Smooth muscle cell of the brain vasculature (primary cell): ENCODE results near the gene PCMTD2.
"Not testable (repeated sequence)": the region's sequence is repeated elsewhere in the genome, so short reads cannot be mapped to it uniquely, and the experiment has no call there.

Experiments used
- DNase-seq: peaks from one replicate; pipeline ENCODE4 v3.0.0-alpha.2; 2012; ENCODE audit warnings: low read depth, low spot score

Gene PCMTD2

GRCh38 chr20:64286447-64287263 is 31.1 kb downstream of the PCMTD2 start:
- DNase-seq, result not testable (repeated sequence)

DNA sequence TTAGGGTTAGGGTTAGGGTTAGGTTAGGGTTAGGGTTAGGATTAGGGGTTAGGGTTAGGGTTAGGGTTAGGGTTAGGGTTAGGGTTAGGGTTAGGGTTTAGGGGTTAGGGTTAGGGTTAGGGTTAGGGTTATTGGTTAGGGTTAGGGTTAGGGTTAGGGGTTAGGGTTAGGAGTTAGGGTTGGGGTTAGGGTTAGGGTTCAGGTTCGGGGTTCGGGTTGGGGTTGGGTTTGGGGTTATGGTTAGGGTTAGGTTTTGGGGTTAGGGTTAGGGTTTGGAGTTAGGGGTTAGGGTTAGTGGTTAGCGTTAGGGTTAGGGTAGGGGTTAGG is 31.7 kb downstream of the PCMTD2 start:
- not testable (repeated sequence) for DNase-seq

DNA sequence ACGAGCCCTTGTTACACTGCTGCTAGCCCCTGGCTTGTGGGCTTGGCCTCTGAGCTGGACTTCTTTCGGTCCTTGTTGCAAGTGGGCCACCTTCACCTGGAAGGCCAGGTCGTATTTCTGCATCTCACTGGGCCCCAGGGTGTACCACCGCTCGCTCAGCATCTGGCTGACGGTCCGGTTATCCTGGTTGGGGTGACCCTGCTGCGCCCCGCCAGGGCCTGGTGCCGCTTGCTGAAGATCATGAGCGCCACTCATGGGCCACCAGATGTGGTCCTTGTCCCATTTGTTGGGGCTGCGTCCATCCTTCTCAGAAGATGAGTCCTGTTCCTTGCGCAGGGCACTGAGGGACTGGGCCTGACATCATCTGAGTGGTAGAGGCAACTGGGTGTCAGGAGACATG is 36.6 kb downstream of the PCMTD2 start:
- DNase-seq, result not testable (repeated sequence)

DNA sequence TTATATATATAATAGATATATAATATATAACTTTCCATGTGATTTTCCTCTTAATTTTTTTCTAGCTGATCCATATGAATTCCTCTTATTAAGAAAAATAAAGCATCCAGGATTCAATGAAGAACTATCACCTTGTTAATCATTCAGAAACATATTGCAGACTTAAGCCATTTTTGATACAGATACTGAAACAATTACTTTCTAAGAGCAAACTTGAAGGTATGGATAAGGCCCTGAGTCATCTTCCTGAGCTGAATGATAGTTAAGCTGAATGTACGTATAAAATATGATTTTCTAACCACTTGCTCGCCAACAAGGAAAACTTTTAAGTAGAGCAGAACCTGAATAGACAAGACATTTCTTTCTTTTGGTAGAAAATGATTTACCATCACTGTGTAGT is 47.5 kb downstream of the PCMTD2 start:
- not testable (repeated sequence) for DNase-seq

DNA sequence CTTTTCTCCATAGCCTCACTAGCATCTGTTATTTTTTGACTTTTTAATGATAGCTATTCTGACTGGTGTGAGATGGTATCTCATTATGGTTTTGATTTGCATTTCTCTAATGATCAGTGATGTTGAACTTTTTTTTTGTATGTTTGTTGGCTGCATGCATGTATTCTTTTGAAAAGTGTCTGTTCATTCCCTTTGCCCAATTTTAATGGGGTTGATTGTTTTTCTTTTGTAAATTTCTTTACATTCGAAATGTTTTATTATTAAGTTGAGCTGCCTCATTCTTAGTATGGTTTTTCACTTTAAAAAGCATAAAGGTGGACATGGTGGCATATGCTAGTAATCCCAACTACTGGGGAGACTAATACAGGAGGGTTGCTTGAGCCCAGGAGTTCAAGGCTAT is 58.2 kb downstream of the PCMTD2 start:
- not testable (repeated sequence) for DNase-seq

GRCh38 chr20:64315381-64315780 is 59.8 kb downstream of the PCMTD2 start:
- not testable (repeated sequence) for DNase-seq

DNA sequence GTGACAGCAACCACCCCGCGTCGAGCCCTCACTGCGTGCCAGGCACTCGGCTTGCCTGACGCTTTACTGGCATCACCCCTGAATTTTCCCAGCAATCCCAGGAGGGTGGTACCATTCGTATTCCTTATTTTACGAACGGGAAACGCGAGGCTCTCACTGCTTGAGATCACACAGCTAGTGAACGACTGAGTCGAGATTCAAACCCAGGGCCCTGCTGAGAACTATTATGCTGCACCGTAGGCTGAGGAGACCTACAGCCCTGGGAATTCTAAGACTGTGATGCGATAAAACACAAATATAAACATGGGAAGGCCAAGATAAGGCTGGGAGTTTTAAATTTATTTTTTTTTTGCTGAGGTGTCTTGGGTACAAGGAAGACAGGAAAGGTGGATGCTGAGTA is 60.3 kb downstream of the PCMTD2 start:
- DNase-seq, result not testable (repeated sequence)

GRCh38 chr20:64316415-64317083 is 61.0 kb downstream of the PCMTD2 start:
- DNase-seq, result not testable (repeated sequence)

DNA sequence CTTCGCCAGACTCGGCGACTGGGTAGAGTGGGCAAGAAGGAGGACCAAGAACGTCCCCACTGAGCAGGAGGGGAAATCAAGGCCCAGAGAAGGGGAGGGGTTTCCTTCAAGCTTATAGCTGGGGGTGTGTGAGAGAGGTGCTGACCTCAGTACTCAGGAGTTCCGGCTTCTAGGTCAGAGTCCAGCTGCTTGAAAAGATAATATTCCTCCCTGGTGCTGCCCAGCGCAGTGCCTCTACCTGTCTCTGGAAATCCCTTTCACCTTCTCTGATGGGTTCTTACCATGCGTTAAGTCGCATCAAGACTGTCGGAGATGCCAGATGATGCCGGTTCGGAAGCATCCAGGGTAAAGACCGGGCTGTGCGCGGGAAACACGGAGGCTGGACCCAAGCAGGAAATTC is 61.8 kb downstream of the PCMTD2 start:
- not testable (repeated sequence) for DNase-seq

DNA sequence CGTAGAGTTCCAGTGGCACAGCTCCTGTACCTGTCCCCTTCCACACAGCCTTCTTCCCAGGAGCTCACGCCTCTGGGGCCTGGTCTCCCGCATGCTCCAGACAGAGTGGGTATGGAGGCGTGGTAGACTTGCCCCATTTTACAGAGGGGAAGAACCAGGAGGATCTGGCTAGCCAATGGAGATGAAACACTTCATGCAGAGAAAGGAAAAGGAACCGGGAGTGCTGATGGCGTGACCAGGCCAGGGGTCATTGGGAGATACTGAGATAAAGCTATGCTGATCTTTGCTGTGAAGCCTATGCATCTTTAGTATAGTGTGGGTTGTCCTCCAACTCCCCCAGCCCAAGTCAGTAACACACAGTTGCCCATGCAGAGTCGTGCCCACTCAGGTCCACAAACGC is 62.5 kb downstream of the PCMTD2 start:
- DNase-seq, result not testable (repeated sequence)

- DNase-seq, result not testable (repeated sequence)
These were observed 66.7 kb downstream of the PCMTD2 start for GRCh38 chr20:64322031-64322789.
